Testis (tissue), 2 donors: Measurements from ENCODE around the gene ZBTB7A.

Experiments used
- POLR2A ChIP-seq: fragments of 450-650 bp; IDR thresholded peaks from one replicate; pipeline ENCODE4 v1.6.1; 2017; ENCODE audit warnings: antibody characterized with exemption, mild to moderate bottlenecking, moderate library complexity
- TF ChIP-seq, protein P1 (sequence below), 3 experiments: fragments of 450-650 bp in 2 of 3; fragments of 200-600 bp in 1 of 3; sonication (generic) in 1 of 3; IDR thresholded peaks; one replicate each; pipeline ENCODE4 v1.5.1; 2016 to 2019; ENCODE audit warnings: antibody characterized with exemption in 3 of 3, mild to moderate bottlenecking in 2 of 3, moderate library complexity in 1 of 3

GRCh38 chr19:4014541-4015491 lies 51.9 kb downstream of the ZBTB7A start:
- TF ChIP-seq, protein P1, sequence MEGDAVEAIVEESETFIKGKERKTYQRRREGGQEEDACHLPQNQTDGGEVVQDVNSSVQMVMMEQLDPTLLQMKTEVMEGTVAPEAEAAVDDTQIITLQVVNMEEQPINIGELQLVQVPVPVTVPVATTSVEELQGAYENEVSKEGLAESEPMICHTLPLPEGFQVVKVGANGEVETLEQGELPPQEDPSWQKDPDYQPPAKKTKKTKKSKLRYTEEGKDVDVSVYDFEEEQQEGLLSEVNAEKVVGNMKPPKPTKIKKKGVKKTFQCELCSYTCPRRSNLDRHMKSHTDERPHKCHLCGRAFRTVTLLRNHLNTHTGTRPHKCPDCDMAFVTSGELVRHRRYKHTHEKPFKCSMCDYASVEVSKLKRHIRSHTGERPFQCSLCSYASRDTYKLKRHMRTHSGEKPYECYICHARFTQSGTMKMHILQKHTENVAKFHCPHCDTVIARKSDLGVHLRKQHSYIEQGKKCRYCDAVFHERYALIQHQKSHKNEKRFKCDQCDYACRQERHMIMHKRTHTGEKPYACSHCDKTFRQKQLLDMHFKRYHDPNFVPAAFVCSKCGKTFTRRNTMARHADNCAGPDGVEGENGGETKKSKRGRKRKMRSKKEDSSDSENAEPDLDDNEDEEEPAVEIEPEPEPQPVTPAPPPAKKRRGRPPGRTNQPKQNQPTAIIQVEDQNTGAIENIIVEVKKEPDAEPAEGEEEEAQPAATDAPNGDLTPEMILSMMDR (IDR thresholded peaks at IDR 0.05), result no peak
- no peak for TF ChIP-seq POLR2A
